Ovary (tissue), 9 donors: ENCODE data around the gene MLNR. TPM values are rescaled to one million over a fixed set of nuclear protein-coding genes. Genes with fewer than 3 reads are reported as not detected.

ENCODE experiments used
- DNase-seq, 5 donors: peaks; one replicate each; pipeline ENCODE4 v3.0.0-alpha.2; 2019 to 2020
- H3K27ac ChIP-seq, 2 donors: fragments of 200-600 bp; one replicate each; pipeline versions ENCODE4 v1.5.1 to v1.8.0; 2019 to 2022
- H3K27me3 ChIP-seq: fragments of 200-600 bp; one replicate; pipeline ENCODE4 v1.8.0; 2022
- H3K36me3 ChIP-seq: fragments of 200-600 bp; sonication (generic); one replicate; pipeline ENCODE4 v1.5.1; 2019
- H3K4me1 ChIP-seq: one replicate; pipeline ENCODE4 v1.8.1; 2013; ENCODE audit warnings: mild to moderate bottlenecking, moderate library complexity; ENCODE audit not compliant: insufficient read depth
- H3K4me3 ChIP-seq: fragments of 200-600 bp; sonication (generic); one replicate; pipeline ENCODE4 v1.5.1; 2017
- H3K9me3 ChIP-seq, 2 donors: fragments of 200-600 bp in 1 of 2; sonication (generic) in 1 of 2; one replicate each; pipeline versions ENCODE4 v1.5.1 to v1.8.1; 2013 to 2019; ENCODE audit warnings: mild to moderate bottlenecking in 1 of 2, moderate library complexity in 1 of 2
- EP300 ChIP-seq: sonication (generic); formaldehyde crosslinking; IDR thresholded peaks from one replicate; pipeline ENCODE4 v1.6.1; 2017; ENCODE audit warnings: antibody characterized with exemption
- POLR2A ChIP-seq: fragments of 450-650 bp; IDR thresholded peaks from one replicate; pipeline ENCODE4 v1.6.1; 2017; ENCODE audit warnings: antibody characterized with exemption, mild to moderate bottlenecking, moderate library complexity
- WGBS, 3 donors: extraction: QIAGEN DNeasy Blood & Tissue Kit in 1 of 3; methylation state at CpG; one replicate each; pipeline versions ENCODE4 v1.1.5 to v1.1.7; 2013 to 2017; 5-methylcytosine and 5-hydroxymethylcytosine counted together
- intact Hi-C, 4 donors: fragments of 100-400 bp; cut with DNase I; formaldehyde crosslinking; loops; one replicate each; pipeline versions ENCODE4 v1.11.0 to v1.15.1; 2022 to 2023
- polyA plus RNA-seq, 2 donors: library from polyadenylated mRNA; stranded (reverse); fragments of 200-250 nt in 1 of 2; fragments of 350-450 nt in 1 of 2; fragmentation: Illumina TruSeq in 1 of 2; extraction: RNeasy Lipid Tissue Mini Kit (QIAGEN cat#74804) in 1 of 2; gene quantifications; one replicate each; pipeline ENCODE4 v1.2.3, GENCODE V29; 2013 to 2014
- total RNA-seq, 7 donors: library from RNA; depleted of rRNA in 2 of 7; stranded (reverse); fragments of >200 nt in 2 of 7; fragmentation: NEBNext Ultra II Directional in 3 of 7; extraction: Animal tissue kit (Norgen Biotek cat#: 25700) in 3 of 7; gene quantifications; one replicate each; pipeline versions ENCODE4 v1.1.0 to v1.2.4, GENCODE V29; 2016 to 2023
- TF ChIP-seq, protein P1 (sequence below), 3 donors: fragments of 450-650 bp in 2 of 3; fragments of 200-600 bp in 1 of 3; IDR thresholded peaks; one replicate each; pipeline versions ENCODE4 v1.5.1 to v1.8.0; 2016 to 2022; ENCODE audit warnings: antibody characterized with exemption in 3 of 3, mild to moderate bottlenecking in 1 of 3
- donor health status: DM: no; HTN: no; CAD: no; lungs with moderate emphysema.
- donor health status: DM: no; HTN: no; CAD: no.
- donor health status: Bipolar disorder and iron deficiency.
- donor health status: DM: yes; HTN: yes; CAD: no.
- donor health status: DM: no; HTN: no; CAD: no.
- donor health status: DM: yes; HTN: yes; CAD: no.

Gene MLNR
- total and polyA plus RNA-seq, 9 donors: not detected

GRCh38 chr13:49258089-49258796 lies 38.1 kb downstream of the MLNR start:
- intact Hi-C loops: no loop called here
- H3K27ac ChIP-seq: peak overlapping the region in 1 of 2 donors; percentile 32
- peak overlapping the region; percentile 9 for H3K4me3 ChIP-seq
- H3K4me1 ChIP-seq: peaks cover 5% of the 10 kb centered on the region
- DNase-seq: no peak
- 6 to 45% (median 14%) methylated on average over 3 of the region's 3 CpGs for WGBS, 3 donors
- H3K9me3 ChIP-seq: no peaks in the 10 kb centered on the region
- H3K27me3 ChIP-seq: no peaks in the 10 kb centered on the region
- H3K36me3 ChIP-seq: no peaks in the 10 kb centered on the region
- TF ChIP-seq, protein P1, sequence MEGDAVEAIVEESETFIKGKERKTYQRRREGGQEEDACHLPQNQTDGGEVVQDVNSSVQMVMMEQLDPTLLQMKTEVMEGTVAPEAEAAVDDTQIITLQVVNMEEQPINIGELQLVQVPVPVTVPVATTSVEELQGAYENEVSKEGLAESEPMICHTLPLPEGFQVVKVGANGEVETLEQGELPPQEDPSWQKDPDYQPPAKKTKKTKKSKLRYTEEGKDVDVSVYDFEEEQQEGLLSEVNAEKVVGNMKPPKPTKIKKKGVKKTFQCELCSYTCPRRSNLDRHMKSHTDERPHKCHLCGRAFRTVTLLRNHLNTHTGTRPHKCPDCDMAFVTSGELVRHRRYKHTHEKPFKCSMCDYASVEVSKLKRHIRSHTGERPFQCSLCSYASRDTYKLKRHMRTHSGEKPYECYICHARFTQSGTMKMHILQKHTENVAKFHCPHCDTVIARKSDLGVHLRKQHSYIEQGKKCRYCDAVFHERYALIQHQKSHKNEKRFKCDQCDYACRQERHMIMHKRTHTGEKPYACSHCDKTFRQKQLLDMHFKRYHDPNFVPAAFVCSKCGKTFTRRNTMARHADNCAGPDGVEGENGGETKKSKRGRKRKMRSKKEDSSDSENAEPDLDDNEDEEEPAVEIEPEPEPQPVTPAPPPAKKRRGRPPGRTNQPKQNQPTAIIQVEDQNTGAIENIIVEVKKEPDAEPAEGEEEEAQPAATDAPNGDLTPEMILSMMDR (IDR thresholded peaks at IDR 0.05): no peak
- TF ChIP-seq EP300 (no peak), POLR2A (no peak)

GRCh38 chr13:49259586-49259985 lies 39.4 kb downstream of the MLNR start:
- H3K27ac ChIP-seq: no peak overlapping the region
- intact Hi-C loops: no loop called here
- no peak overlapping the region for H3K4me3 ChIP-seq
- WGBS, 3 donors: 76 to 86% (median 77%) methylated on average over 6 of the region's 6 CpGs
- TF ChIP-seq, protein P1 (IDR thresholded peaks at IDR 0.05): no peak
- TF ChIP-seq EP300 (no peak), POLR2A (no peak)
- no peaks in the 10 kb centered on the region for H3K36me3 ChIP-seq
- no peak for DNase-seq
- H3K27me3 ChIP-seq: no peaks in the 10 kb centered on the region
- no peaks in the 10 kb centered on the region for H3K9me3 ChIP-seq
- peaks cover 5% of the 10 kb centered on the region for H3K4me1 ChIP-seq

GRCh38 chr13:49262634-49263033 lies 42.5 kb downstream of the MLNR start:
- H3K27me3 ChIP-seq: no peaks in the 10 kb centered on the region
- no peaks in the 10 kb centered on the region for H3K9me3 ChIP-seq
- no peaks in the 10 kb centered on the region for H3K36me3 ChIP-seq
- no peak for DNase-seq
- H3K4me1 ChIP-seq: peaks cover 3% of the 10 kb centered on the region
- H3K4me3 ChIP-seq: no peak overlapping the region
- 93 to 94% (median 93%) methylated on average over 6 of the region's 6 CpGs for WGBS, 3 donors
- TF ChIP-seq EP300 (no peak), POLR2A (no peak)
- TF ChIP-seq, protein P1 (IDR thresholded peaks at IDR 0.05): no peak
- no peak overlapping the region for H3K27ac ChIP-seq
- intact Hi-C loops: no loop called here

GRCh38 chr13:49265822-49266221 lies 45.7 kb downstream of the MLNR start:
- DNase-seq: no peak
- Histone ChIP-seq H3K4me1 (no peaks in the 10 kb centered on the region), H3K4me3 (no peak overlapping the region), H3K36me3 (no peaks in the 10 kb centered on the region), H3K9me3 (no peaks in the 10 kb centered on the region), H3K27me3 (no peaks in the 10 kb centered on the region), H3K27ac (no peak overlapping the region)
- intact Hi-C loops: no loop called here
- TF ChIP-seq POLR2A (no peak), EP300 (no peak)
- TF ChIP-seq, protein P1 (IDR thresholded peaks at IDR 0.05): no peak
- WGBS, 3 donors: 76 to 88% (median 85%) methylated on average over 2 of the region's 2 CpGs
